GM23248 (cell line): ENCODE results near the gene FSD1L. TPM values are rescaled to one million over a fixed set of nuclear protein-coding genes. Genes with fewer than 3 reads are reported as not detected.
A peak's percentile ranks its signal among the peaks of the same experiment; 100 is the strongest.

Experiments used
- DNase-seq: peaks from one replicate; pipeline ENCODE4 v3.0.0-alpha.2; 2015
- H2AFZ ChIP-seq: fragments of 200-600 bp; sonication (generic); 2 replicates; pipeline ENCODE4 v1.6.1; 2016; ENCODE audit warnings: antibody characterized with exemption
- H3F3A ChIP-seq: fragments of 200-600 bp; sonication (generic); 2 replicates; pipeline ENCODE4 v1.6.1; 2016; ENCODE audit warnings: mild to moderate bottlenecking, antibody characterized with exemption, mixed run types; ENCODE audit not compliant: insufficient read depth
- H3K27ac ChIP-seq: fragments of 200-600 bp; sonication (generic); 2 replicates; pipeline ENCODE4 v1.5.1; 2016; ENCODE audit warnings: mild to moderate bottlenecking
- H3K27me3 ChIP-seq: fragments of 200-600 bp; sonication (generic); replicated peaks from 2 replicates; pipeline ENCODE4 v1.6.1; 2016; ENCODE audit warnings: mild to moderate bottlenecking; ENCODE audit not compliant: insufficient read depth
- H3K36me3 ChIP-seq: fragments of 200-600 bp; sonication (generic); 2 replicates; pipeline ENCODE4 v1.6.1; 2016; ENCODE audit warnings: low read depth, mild to moderate bottlenecking
- H3K4me1 ChIP-seq: fragments of 200-600 bp; sonication (generic); 2 replicates; pipeline ENCODE4 v1.6.1; 2016; ENCODE audit warnings: mild to moderate bottlenecking; ENCODE audit not compliant: insufficient read depth
- H3K4me2 ChIP-seq: fragments of 200-600 bp; sonication (generic); one replicate; pipeline ENCODE4 v1.6.1; 2016; ENCODE audit warnings: mild to moderate bottlenecking; ENCODE audit not compliant: unreplicated experiment
- H3K4me3 ChIP-seq: fragments of 200-600 bp; sonication (generic); 2 replicates; pipeline ENCODE4 v1.5.1; 2016; ENCODE audit warnings: mild to moderate bottlenecking
- H3K79me2 ChIP-seq: fragments of 200-600 bp; sonication (generic); 2 replicates; pipeline ENCODE4 v1.6.1; 2016; ENCODE audit warnings: mild to moderate bottlenecking; ENCODE audit not compliant: insufficient read depth
- H3K9ac ChIP-seq: fragments of 200-600 bp; sonication (generic); 2 replicates; pipeline ENCODE4 v1.6.1; 2016; ENCODE audit warnings: mild to moderate bottlenecking
- H3K9me2 ChIP-seq: fragments of 200-600 bp; sonication (generic); 2 replicates; pipeline ENCODE4 v1.6.1; 2016; ENCODE audit warnings: mixed run types, mild to moderate bottlenecking, moderate library complexity; ENCODE audit not compliant: insufficient read depth
- H3K9me3 ChIP-seq: fragments of 200-600 bp; sonication (generic); one replicate; pipeline ENCODE4 v1.6.1; 2017; ENCODE audit warnings: low read depth
- H4K20me1 ChIP-seq: fragments of 200-600 bp; sonication (generic); 2 replicates; pipeline ENCODE4 v1.6.0; 2016; ENCODE audit not compliant: insufficient read depth
- EZH2 ChIP-seq: fragments of 200-600 bp; sonication (generic); IDR thresholded peaks from 2 replicates; pipeline ENCODE4 v1.6.1; 2018; ENCODE audit warnings: antibody characterized with exemption, mild to moderate bottlenecking; ENCODE audit not compliant: insufficient read depth, poor library complexity, severe bottlenecking
- EZH2phosphoT487 ChIP-seq: fragments of 200-600 bp; sonication (generic); IDR thresholded peaks from 2 replicates; pipeline ENCODE4 v1.6.1; 2018; ENCODE audit warnings: antibody characterized with exemption, moderate library complexity, mild to moderate bottlenecking, low read depth; ENCODE audit not compliant: insufficient read depth
- WGBS, 2 experiments: methylation state at CpG; one replicate each; pipeline ENCODE4 v1.1.6; 2015 to 2017; ENCODE audit warnings: low lambda C conversion rate in 2 of 2, low coverage in 1 of 2; ENCODE audit errors: missing lambda C conversion rate in 2 of 2; 5-methylcytosine and 5-hydroxymethylcytosine counted together
- in situ Hi-C: fragments of 300-500 bp; cut with MboI; formaldehyde crosslinking; loops from 2 replicates; pipeline ENCODE4 v1.15.0; 2020
- polyA plus RNA-seq: library from polyadenylated mRNA; unstranded; fragments of >200 nt; fragmentation: Nextera tagmentation; extraction: Ambion mirVana; gene quantifications from 2 replicates; pipeline ENCODE4 v1.2.1, GENCODE V29; 2016
- total RNA-seq: library from RNA; depleted of rRNA; stranded (reverse); fragments of >200 nt; shearing (Covaris generic); gene quantifications from 2 replicates; pipeline ENCODE4 v1.2.3, GENCODE V29; 2014

Gene FSD1L
- total and polyA plus RNA-seq, 2 experiments from 2014 or later = 2.7 TPM

DNA sequence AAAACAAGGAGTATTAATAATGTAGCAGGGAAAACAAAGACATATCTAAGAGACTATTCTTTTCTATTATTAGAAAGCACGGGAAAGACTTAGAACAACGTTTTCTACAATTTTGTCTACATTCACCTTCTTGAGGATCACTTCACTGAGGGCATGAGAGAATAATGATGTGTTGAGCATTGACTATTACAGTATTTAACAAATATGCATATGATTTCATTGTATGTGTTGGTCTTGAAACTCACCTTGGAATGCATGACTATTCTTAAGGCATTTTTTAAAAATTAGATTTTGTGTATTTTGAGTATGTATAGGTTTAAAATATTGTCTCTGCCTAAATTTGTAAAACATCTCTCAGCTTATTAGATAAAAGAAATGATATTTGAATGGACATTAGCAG is 1.2 kb downstream of the FSD1L start:
- Histone ChIP-seq H2AFZ (peak overlapping the region; percentile 98), H3K27ac (peak overlapping the region; percentile 80)

DNA sequence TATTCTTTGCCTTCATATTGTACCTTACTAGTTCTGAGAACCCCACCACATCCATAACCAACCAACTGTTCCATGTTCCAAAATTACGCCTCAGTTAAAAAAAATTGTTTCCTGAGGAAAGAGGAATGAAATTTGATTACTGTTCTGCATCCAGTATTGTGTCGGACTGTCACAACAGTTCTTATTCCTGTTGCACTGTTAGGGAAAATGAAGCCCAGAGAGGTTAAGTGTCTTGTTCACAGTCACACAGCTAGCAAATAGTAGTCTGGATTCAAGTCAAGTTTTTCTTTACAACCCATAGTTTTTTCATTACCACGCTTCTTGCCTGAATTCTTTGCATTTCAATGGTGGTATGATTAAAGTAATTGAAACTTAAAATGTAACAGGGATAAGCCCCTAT is 4.4 kb downstream of the FSD1L start:
- WGBS, 2 experiments = 90 to 98% methylated on average over 3 of the region's 3 CpGs
- Histone ChIP-seq H3K9me3 (no peaks in the 10 kb centered on the region), H3F3A (peaks cover 9% of the 10 kb centered on the region), H3K36me3 (no peaks in the 10 kb centered on the region), H2AFZ (no peak overlapping the region), H3K4me3 (no peak overlapping the region), H3K27ac (no peak overlapping the region), H3K79me2 (peaks cover 89% of the 10 kb centered on the region), H3K4me2 (no peak overlapping the region), H3K9me2 (no peaks in the 10 kb centered on the region), H3K4me1 (peaks cover 25% of the 10 kb centered on the region), H3K27me3 (no peaks in the 10 kb centered on the region), H3K9ac (no peak overlapping the region), H4K20me1 (0 out of 2 replicates have a peak, but pooled peaks cover 7% of the 10 kb centered on the region)
- TF ChIP-seq EZH2phosphoT487 = no peak
- TF ChIP-seq EZH2 = no peak
- in situ Hi-C loops = no loop called here
- DNase-seq = no peak

More for the DNA sequence above, 1.2 kb downstream of the FSD1L start:
- Histone ChIP-seq H3K9me2 (no peaks in the 10 kb centered on the region), H3K4me3 (peak overlapping the region; percentile 97), H3K36me3 (no peaks in the 10 kb centered on the region), H4K20me1 (no peaks in the 10 kb centered on the region), H3K4me1 (peaks cover 27% of the 10 kb centered on the region), H3K9ac (peak overlapping the region; percentile 93), H3K27me3 (no peaks in the 10 kb centered on the region), H3K4me2 (peak overlapping the region; percentile 99), H3F3A (peaks cover 27% of the 10 kb centered on the region), H3K9me3 (no peaks in the 10 kb centered on the region), H3K79me2 (peaks cover 58% of the 10 kb centered on the region)
- DNase-seq = peak; percentile 63
- 0 to 2% methylated on average over 2 of the region's 2 CpGs for WGBS, 2 experiments
- TF ChIP-seq EZH2phosphoT487 (no peak), EZH2 (no peak)
- in situ Hi-C loops = loop anchor here (25.0 kb wide), 1 partner anchor 263 kb away; no protein-coding TSS in a partner anchor

DNA sequence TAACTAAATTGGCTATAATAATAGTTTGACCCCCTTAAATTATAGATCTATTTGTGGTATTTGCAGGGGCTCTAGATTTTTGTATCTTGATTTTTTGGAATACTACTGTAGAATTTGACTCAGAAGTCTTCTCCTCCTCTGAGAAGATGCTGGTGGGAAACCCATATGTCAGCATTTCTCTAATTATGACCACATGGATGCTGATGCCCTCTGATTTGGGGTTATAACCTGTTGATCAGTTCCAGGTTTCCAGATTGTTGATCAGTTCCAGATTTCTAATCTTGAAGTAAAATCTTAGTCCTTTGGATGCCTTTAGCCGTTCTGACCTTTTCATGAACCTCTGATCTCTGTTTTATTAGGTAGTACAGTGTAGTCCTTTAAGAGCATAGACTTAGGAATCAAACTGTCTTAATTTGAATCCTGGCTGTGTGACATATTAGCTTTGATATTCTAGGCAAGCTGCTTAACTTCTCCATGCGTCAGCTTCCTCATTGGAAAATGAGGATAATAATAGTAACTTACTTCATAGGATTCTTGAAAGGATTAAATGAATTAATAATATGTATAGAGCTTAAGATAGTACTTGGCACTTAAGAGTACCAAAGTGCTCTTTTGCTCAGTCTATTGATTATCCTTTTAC is 8.1 kb downstream of the FSD1L start:
- 56 to 71% methylated on average over 2 of the region's 2 CpGs for WGBS, 2 experiments
- H3K9ac ChIP-seq = no peak overlapping the region
- H3F3A ChIP-seq = no peaks in the 10 kb centered on the region
- peaks cover 13% of the 10 kb centered on the region for H3K4me1 ChIP-seq
- DNase-seq = peak; percentile 43
- no peaks in the 10 kb centered on the region for H3K27me3 ChIP-seq
- no peak overlapping the region for H3K27ac ChIP-seq
- peaks cover 100% of the 10 kb centered on the region for H3K79me2 ChIP-seq
- no peak overlapping the region for H3K4me3 ChIP-seq
- no peak overlapping the region for H2AFZ ChIP-seq
- H4K20me1 ChIP-seq = peaks cover 7% of the 10 kb centered on the region; the same call in 1 of the 2 replicates
- H3K9me3 ChIP-seq = no peaks in the 10 kb centered on the region
- H3K36me3 ChIP-seq = no peaks in the 10 kb centered on the region
- TF ChIP-seq EZH2phosphoT487 = no peak
- no peak for TF ChIP-seq EZH2
- no peak overlapping the region for H3K4me2 ChIP-seq
- no peaks in the 10 kb centered on the region for H3K9me2 ChIP-seq
- in situ Hi-C loops = no loop called here

DNA sequence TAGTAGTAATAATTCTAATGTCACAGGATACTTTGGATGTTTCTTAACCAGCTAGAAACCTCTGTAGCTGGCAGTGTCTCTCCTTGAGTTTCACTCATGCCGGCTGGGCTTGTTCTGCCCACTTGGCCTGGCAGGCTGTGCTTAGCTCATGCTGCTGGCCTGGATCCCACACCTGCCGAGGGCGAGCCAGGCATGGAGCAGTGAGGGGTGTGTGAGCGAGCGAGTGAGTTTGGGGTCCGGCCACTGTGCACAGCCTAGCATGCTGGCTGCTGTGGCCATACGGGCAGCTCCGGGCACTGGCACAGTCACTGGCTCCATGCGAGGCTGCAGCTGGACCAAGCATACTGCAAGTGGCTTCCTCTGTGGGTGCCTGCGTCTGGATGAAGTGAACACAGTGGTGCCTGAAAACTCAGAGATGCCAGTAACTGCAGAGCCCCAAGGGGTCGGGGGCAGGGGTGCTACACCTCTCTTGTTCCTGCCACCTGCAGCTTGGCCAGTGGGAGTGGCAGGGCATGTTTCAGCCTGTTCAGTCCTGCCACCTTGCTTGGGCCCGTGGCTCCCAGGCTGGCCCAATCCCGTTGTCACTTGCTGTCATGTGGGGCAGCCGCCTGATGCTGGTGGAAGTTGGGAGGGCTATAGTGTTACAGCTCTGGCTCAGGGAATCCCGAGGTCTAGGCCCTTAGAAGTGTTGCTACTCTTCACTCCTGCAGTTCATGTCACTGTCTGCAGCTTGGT is 9.9 kb downstream of the FSD1L start:
- in situ Hi-C loops = no loop called here
- WGBS, 2 experiments = 87 to 88% methylated on average over 13 to 15 of the region's 15 CpGs
- H3K36me3 ChIP-seq = no peaks in the 10 kb centered on the region

More for the DNA sequence above, 9.9 kb downstream of the FSD1L start:
- Histone ChIP-seq H3K9ac (no peak overlapping the region), H3K79me2 (peaks cover 100% of the 10 kb centered on the region), H3K4me1 (peaks cover 13% of the 10 kb centered on the region), H3K27me3 (no peaks in the 10 kb centered on the region), H4K20me1 (peaks cover 7% of the 10 kb centered on the region; the same call in 1 of the 2 replicates), H3F3A (no peaks in the 10 kb centered on the region), H2AFZ (no peak overlapping the region), H3K4me3 (no peak overlapping the region), H3K27ac (no peak overlapping the region), H3K9me2 (no peaks in the 10 kb centered on the region), H3K4me2 (no peak overlapping the region), H3K9me3 (no peaks in the 10 kb centered on the region)
- no peak for DNase-seq
- TF ChIP-seq EZH2phosphoT487 (no peak), EZH2 (no peak)
